NB4 (cell line): ENCODE measurements around the gene ZNF618.

Source experiments
- DNase-seq: peaks from one replicate; pipeline ENCODE4 v3.0.0; 2010; ENCODE audit warnings: low read depth
- H3K4me3 ChIP-seq: one replicate; pipeline ENCODE4 v1.5.1; 2011; ENCODE audit warnings: mild to moderate bottlenecking, low read depth, low read length, moderate library complexity
- CTCF ChIP-seq: IDR thresholded peaks from one replicate; pipeline ENCODE4 v1.5.1; 2012; ENCODE audit warnings: low read depth, low read length
- MAX ChIP-seq: IDR thresholded peaks from 2 replicates; pipeline ENCODE4 v1.6.1; 2011; ENCODE audit warnings: low read depth, low read length
- MYC ChIP-seq: IDR thresholded peaks from 2 replicates; pipeline ENCODE4 v1.6.1; 2011; ENCODE audit warnings: low read depth, low read length
- POLR2A ChIP-seq: IDR thresholded peaks from 2 replicates; pipeline ENCODE4 v1.6.1; 2011; ENCODE audit warnings: mild to moderate bottlenecking; ENCODE audit not compliant: insufficient read length; ENCODE audit errors: extremely low read depth

ZNF618 gene

GRCh38 chr9:114089206-114089840, 213.2 kb downstream of the ZNF618 start:
- DNase-seq: no peak
- TF ChIP-seq CTCF: no peak
- TF ChIP-seq POLR2A: no peak
- no peak for TF ChIP-seq MAX
- no peak for TF ChIP-seq MYC
- no peak overlapping the region for H3K4me3 ChIP-seq

GRCh38 chr9:114090798-114091197, 214.7 kb downstream of the ZNF618 start:
- no peak overlapping the region for H3K4me3 ChIP-seq
- no peak for DNase-seq
- no peak for TF ChIP-seq MAX
- TF ChIP-seq CTCF: no peak
- no peak for TF ChIP-seq MYC
- TF ChIP-seq POLR2A: no peak

GRCh38 chr9:114091711-114092110, 215.6 kb downstream of the ZNF618 start:
- DNase-seq: no peak
- no peak overlapping the region for H3K4me3 ChIP-seq
- TF ChIP-seq MYC: no peak
- no peak for TF ChIP-seq POLR2A
- TF ChIP-seq CTCF: no peak

- no peak overlapping the region for H3K4me3 ChIP-seq
- no peak for DNase-seq
- TF ChIP-seq MAX (no peak), MYC (no peak), POLR2A (no peak), CTCF (no peak)
Observed at GRCh38 chr9:114092336-114092735, 216.2 kb downstream of the ZNF618 start.

GRCh38 chr9:114093031-114093471, 216.9 kb downstream of the ZNF618 start:
- TF ChIP-seq MAX: no peak
- no peak for TF ChIP-seq CTCF
- no peak for TF ChIP-seq MYC
- TF ChIP-seq POLR2A: no peak
- no peak overlapping the region for H3K4me3 ChIP-seq
- DNase-seq: no peak

- no peak for DNase-seq
- no peak for TF ChIP-seq MYC
- TF ChIP-seq CTCF: no peak
- TF ChIP-seq MAX: no peak
- no peak for TF ChIP-seq POLR2A
- no peak overlapping the region for H3K4me3 ChIP-seq
Observed at GRCh38 chr9:114093761-114094505, 217.8 kb downstream of the ZNF618 start.
